Measurements from ENCODE around the gene TMEM9. TPM values are rescaled to one million over a fixed set of nuclear protein-coding genes. Genes with fewer than 3 reads are reported as not detected.

The TMEM9 gene
- total and polyA plus RNA-seq, 4 donors = 30.5 to 59.5 (median 49.0) TPM

GRCh38 chr1:201192261-201192788, 38.1 kb upstream of the TMEM9 start (continued):
- no peak for TF ChIP-seq CTCF (IDR thresholded peaks at IDR 0.05; ENCODE audit: low read depth, low read length, missing input control)
- TF ChIP-seq NR2F2 (IDR thresholded peaks at IDR 0.05) = no peak
- TF ChIP-seq GABPA (IDR thresholded peaks at IDR 0.05 in 1 of 2, conservative IDR thresholded peaks at IDR 0.05 in 1 of 2) = no peak
- TF ChIP-seq ATF3 (IDR thresholded peaks at IDR 0.05) = no peak
- no peak for TF ChIP-seq EGR1 (IDR thresholded peaks at IDR 0.05; ENCODE audit: low read depth in 2 of 2)
- no peak for TF ChIP-seq JUND (IDR thresholded peaks at IDR 0.05)

GRCh38 chr1:201191653-201192260, 37.5 kb upstream of the TMEM9 start:
- Histone ChIP-seq H3K9me3 (ENCODE audit: control insufficient read depth in 4 of 4, low read length in 3 of 4) (no peaks in the 10 kb centered on the region), H3K4me3 (ENCODE audit: low read depth in 1 of 3, low read length in 3 of 3) (no peak overlapping the region), H3K36me3 (ENCODE audit: control insufficient read depth in 4 of 4, insufficient read depth in 3 of 4, low read depth in 1 of 4, low read length in 3 of 4) (no peaks in the 10 kb centered on the region), H3K27me3 (ENCODE audit: control insufficient read depth in 4 of 4, insufficient read depth in 4 of 4, low read length in 3 of 4) (peaks cover 0 to 2% (median 0%) of the 10 kb centered on the region in 4 donors), H3K9ac (ENCODE audit: low read depth in 1 of 2, low read length in 2 of 2) (no peak overlapping the region), H3K4me1 (ENCODE audit: control insufficient read depth in 4 of 4, insufficient read depth in 4 of 4, low read length in 3 of 4) (no peaks in the 10 kb centered on the region), H3K27ac (ENCODE audit: low read depth in 1 of 2, low read length in 2 of 2) (no peak overlapping the region)
- WGBS = 77% methylated on average over 18 of the region's 18 CpGs
- TF ChIP-seq CTCF (IDR thresholded peaks at IDR 0.05; ENCODE audit: low read depth, low read length, missing input control) (no peak), FOXA1 (IDR thresholded peaks at IDR 0.05) (no peak), ZBTB33 (IDR thresholded peaks at IDR 0.05) (no peak), NR2F2 (IDR thresholded peaks at IDR 0.05) (no peak)
- no peak for DNase-seq (ENCODE audit: low spot score)

- Histone ChIP-seq H3K36me3 (ENCODE audit: control insufficient read depth in 4 of 4, insufficient read depth in 3 of 4, low read depth in 1 of 4, low read length in 3 of 4) (no peaks in the 10 kb centered on the region), H3K4me1 (ENCODE audit: control insufficient read depth in 4 of 4, insufficient read depth in 4 of 4, low read length in 3 of 4) (no peaks in the 10 kb centered on the region), H3K4me3 (ENCODE audit: low read depth in 1 of 3, low read length in 3 of 3) (no peak within 1 kb of the TSS), H3K9me3 (ENCODE audit: control insufficient read depth in 4 of 4, low read length in 3 of 4) (no peaks in the 10 kb centered on the region), H3K27ac (ENCODE audit: low read depth in 1 of 2, low read length in 2 of 2) (no peak within 1 kb of the TSS), H3K9ac (ENCODE audit: low read depth in 1 of 2, low read length in 2 of 2) (no peak within 1 kb of the TSS), H3K27me3 (ENCODE audit: control insufficient read depth in 4 of 4, insufficient read depth in 4 of 4, low read length in 3 of 4) (peaks cover 0 to 2% (median 0%) of the 10 kb centered on the region in 4 donors)
- no peak for DNase-seq (ENCODE audit: low spot score)
- WGBS = 63% methylated on average over 9 of the region's 9 CpGs
- no peak for TF ChIP-seq ATF3 (IDR thresholded peaks at IDR 0.05)
- TF ChIP-seq MAX (IDR thresholded peaks at IDR 0.05) = no peak
- no peak for TF ChIP-seq FOXA2 (IDR thresholded peaks at IDR 0.05)
- no peak for TF ChIP-seq JUND (IDR thresholded peaks at IDR 0.05)
- no peak for TF ChIP-seq ZBTB33 (IDR thresholded peaks at IDR 0.05)
- no peak for TF ChIP-seq HNF4A (conservative IDR thresholded peaks at IDR 0.05)
- no peak for TF ChIP-seq RAD21 (IDR thresholded peaks at IDR 0.05)
- no peak for TF ChIP-seq RXRA (IDR thresholded peaks at IDR 0.05)
- no peak for TF ChIP-seq CTCF (IDR thresholded peaks at IDR 0.05; ENCODE audit: low read depth, low read length, missing input control)
Observed at GRCh38 chr1:201190624-201191051, 36.4 kb upstream of the TMEM9 start, which contains the start of gene IGFN1. Gene IGFN1, plus strand, starts transcription at chr1:201190824. Its CDS starts 2,470 bp downstream, at chr1:201193294.

Measured in liver (tissue), 9 donors.